A673 (cell line): ENCODE results near the gene CNOT3.

Source experiments
- EZH2 ChIP-seq: fragments of 200-600 bp; sonication (generic); IDR thresholded peaks from 2 replicates; pipeline ENCODE4 v1.6.1; 2017; ENCODE audit warnings: borderline replicate concordance, low read depth, mild to moderate bottlenecking, mixed read lengths, antibody characterized with exemption, low read length; ENCODE audit not compliant: poor library complexity, severe bottlenecking
- TF ChIP-seq, protein P1 (sequence below): fragments of 300-800, 200-600 bp; sonication (generic); conservative IDR thresholded peaks from 2 replicates; pipeline ENCODE4 v1.5.1; 2017; ENCODE audit warnings: low read depth, mild to moderate bottlenecking, antibody characterized with exemption, low read length, moderate library complexity, mixed read lengths

DNA sequence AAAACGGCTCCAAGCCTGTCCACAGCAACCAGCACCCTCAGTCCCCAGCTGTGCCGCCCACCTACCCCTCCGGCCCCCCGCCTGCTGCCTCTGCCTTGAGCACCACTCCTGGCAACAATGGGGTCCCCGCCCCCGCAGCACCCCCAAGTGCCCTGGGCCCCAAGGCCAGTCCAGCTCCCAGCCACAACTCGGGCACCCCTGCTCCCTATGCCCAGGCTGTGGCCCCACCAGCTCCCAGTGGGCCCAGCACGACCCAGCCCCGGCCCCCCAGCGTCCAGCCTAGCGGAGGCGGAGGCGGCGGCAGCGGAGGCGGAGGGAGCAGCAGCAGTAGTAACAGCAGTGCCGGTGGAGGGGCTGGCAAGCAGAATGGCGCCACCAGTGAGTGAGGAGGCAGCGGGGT, 10.6 kb downstream of the CNOT3 start:
- TF ChIP-seq, protein P1, sequence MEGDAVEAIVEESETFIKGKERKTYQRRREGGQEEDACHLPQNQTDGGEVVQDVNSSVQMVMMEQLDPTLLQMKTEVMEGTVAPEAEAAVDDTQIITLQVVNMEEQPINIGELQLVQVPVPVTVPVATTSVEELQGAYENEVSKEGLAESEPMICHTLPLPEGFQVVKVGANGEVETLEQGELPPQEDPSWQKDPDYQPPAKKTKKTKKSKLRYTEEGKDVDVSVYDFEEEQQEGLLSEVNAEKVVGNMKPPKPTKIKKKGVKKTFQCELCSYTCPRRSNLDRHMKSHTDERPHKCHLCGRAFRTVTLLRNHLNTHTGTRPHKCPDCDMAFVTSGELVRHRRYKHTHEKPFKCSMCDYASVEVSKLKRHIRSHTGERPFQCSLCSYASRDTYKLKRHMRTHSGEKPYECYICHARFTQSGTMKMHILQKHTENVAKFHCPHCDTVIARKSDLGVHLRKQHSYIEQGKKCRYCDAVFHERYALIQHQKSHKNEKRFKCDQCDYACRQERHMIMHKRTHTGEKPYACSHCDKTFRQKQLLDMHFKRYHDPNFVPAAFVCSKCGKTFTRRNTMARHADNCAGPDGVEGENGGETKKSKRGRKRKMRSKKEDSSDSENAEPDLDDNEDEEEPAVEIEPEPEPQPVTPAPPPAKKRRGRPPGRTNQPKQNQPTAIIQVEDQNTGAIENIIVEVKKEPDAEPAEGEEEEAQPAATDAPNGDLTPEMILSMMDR, result no peak
- no peak for TF ChIP-seq EZH2
